Fibroblast of skin of right quadriceps (primary cell): Measurements from ENCODE around the gene AFG1L.
A peak's percentile ranks its signal among the peaks of the same experiment; 100 is the strongest.
"Not testable (repeated sequence)": the region's sequence is repeated elsewhere in the genome, so short reads cannot be mapped to it uniquely, and the experiment has no call there.

Experiments used
- DNase-seq: peaks from one replicate; pipeline ENCODE4 v3.0.0-alpha.2; 2013

Gene AFG1L

DNA sequence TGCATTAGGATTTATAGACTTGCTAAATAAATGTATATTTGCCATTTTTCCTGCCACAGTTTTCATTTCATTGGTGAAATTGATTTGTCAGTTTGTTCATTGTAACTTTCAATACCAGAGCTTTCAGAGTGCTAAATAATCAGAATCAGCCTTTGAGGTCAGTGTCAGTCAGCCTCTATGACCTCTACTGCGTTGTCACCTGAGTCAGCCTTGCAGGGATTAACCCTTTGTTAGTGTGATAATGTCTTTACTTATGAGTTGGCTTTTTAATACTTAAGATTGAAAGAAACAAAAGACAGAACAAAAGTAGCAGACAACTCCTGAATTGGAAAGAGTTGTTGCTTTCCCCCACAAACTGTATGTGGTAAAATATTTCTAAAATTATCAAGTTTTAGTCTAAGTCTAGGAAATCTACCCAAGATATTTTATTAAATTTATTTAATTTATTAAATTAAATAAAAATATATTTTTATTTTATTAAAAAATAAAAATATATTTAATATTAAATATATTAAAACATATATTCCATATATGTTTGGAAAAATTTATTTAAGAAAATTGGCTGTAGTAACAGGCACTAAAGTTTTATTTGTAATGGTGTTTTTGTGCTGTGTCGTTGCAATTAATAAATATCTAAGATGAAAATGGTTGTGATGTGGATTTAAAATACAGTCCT is 125.2 kb downstream of the AFG1L start:
- DNase-seq, result no peak

DNA sequence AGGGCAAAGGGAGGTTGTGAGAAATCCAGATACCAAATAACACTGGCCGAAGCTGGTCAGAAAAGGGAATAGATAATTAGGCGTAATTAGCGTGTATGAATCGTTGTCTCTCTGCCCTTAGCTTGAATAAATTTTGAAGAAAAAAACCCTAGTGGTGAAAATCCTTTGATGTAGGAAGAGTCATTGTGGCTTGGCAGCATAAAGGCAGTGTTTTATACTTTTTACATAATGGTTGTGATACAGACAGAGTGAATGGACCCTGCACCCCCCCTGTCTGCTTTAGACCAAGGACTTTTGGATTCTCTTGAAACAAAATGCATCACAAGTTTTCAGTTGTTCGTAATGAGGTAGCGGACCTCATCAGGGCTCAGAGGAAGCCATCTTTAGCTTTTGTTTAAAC is 126.5 kb downstream of the AFG1L start:
- no peak for DNase-seq

DNA sequence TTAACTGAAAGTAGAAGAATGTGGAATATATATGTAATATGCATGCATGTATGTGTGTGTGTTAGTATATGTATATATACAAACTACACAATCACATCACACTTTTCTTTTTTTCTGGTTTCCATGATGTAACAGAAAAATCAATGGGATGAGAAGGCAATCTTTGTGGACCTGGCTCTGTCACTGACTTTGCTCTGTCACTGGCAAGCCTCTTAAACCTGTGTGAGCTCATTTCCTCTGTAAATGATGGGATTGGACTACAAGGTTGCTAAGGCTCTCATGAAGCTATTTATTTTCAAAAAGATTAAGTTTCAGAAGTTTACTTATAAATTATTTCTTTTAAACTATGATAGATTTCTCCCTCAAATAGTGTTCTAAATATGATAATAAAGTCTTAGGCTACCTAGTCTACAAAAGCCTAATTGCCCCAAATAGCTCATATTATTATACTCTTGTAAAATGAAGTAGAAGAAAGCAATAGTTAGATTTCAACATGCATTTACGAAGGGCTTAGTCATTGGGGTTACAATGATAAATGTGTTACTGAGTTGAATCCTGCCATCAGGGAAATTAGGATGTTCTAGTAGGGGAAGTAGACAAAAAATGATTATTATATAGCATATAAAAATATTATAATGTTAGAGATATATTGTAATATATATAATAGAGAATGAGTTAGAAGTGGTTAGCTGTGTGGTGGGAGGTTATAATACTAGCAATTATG is 129.3 kb downstream of the AFG1L start:
- DNase-seq, result no peak

DNA sequence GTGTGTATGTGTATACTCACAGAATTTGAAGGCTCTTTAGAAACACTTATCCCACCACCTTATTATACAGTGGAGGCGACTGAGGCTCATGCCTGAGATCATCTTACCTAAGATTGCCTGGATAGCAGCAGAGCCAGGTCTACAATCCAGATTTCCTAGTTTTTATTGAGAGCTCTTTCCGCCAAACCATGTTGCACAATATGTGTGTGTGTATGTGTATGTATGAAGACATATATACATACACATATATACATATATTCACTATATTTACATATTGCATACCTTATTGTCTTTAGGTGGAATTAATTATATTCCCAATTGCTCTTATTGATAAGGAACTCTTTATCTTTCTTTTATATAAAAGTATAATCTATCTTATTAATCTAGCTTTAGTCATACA is 130.6 kb downstream of the AFG1L start:
- no peak for DNase-seq

DNA sequence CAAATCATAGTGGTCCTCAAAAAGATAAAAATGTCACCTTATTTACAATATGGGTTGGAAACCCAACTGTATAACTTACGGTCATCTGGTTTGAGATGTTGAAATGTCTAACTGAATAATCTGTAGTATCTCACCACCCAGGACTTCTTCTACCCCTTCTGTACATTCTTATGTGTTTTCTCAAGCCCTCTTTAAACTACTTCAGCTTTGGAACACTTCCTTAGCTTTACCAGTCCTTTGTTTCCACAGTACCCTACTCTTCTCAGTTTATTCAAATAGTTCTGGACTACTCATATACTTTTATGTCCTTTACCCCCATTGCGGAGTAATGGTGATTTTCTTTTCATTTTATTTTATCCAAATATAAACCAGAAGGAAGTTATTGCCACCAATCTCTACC is 137.3 kb downstream of the AFG1L start:
- no peak for DNase-seq

DNA sequence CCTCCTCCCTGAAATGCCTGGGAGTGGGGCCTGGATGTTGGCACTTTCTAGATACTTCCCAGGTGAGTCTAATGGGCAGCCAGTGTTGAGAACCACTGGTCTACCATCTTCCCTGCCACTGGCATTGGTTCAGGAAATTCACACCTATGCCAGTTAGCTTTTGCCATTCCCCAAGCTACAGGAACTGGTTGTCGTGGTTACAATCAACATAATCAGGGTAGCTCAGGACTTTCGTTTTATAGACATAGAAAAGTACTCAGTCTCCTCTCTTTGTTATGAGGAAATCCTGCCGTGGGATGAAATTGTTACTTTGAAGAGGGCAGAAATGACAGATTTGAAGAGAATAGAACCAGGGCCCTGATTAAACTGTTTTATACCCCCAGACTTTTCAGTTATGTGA is 137.9 kb downstream of the AFG1L start:
- no peak for DNase-seq

DNA sequence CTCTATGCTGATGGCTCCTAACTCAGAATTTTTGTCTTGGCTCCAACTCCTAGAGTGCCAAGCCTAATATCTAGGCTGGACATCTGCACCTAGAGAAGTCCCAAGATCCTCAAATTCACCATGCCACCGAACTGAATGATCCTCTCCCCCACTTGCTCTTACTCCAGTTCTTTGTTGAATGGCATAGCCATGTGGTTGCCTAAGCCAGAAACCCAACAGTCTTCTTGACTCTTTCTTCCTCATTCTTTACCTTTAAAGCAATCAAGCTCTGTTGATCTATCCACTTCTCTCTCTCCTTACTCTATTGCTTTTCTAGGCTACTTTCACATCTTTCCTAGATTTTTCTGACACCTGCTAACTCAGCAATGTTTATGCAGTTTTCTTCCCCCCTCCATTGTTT is 139.4 kb downstream of the AFG1L start:
- DNase-seq, result no peak

DNA sequence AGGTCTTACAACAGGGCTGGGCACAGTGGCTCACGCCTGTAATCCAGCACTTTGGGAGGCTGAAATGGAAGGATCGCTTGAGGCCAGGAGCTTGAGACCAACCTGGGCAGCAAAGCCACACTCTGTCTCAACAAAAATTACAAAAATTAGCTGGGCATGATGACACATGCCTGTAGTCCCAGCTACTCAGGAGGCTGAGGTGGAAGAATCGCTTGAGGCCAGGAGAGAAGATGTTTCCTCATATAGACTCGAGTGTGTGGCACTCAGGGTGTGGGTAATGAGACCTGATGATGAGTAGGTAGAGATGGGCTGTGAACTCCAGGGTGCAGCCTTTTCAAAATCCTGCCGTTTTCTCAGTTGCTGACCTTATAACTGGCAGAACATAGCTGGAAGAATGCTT is 140.5 kb downstream of the AFG1L start:
- no peak for DNase-seq

DNA sequence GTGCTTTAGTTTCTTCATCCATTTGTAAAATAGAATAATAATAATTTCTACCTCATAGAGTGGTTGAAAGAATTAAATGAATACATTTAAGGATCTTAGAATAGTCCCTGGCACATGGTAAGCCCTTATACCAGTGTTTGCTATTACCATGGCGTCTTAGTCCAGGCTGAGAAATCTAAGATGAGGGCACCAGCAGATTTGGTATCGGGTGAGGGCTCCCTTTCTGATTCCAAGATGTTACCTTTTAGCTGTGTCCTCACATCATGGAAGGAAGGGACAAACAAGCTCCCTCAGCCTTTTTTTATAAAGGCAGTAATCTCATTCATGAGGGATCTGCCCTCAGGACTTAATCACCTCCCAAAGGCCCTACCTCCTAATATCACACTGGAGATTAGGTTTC is 141.9 kb downstream of the AFG1L start:
- no peak for DNase-seq

DNA sequence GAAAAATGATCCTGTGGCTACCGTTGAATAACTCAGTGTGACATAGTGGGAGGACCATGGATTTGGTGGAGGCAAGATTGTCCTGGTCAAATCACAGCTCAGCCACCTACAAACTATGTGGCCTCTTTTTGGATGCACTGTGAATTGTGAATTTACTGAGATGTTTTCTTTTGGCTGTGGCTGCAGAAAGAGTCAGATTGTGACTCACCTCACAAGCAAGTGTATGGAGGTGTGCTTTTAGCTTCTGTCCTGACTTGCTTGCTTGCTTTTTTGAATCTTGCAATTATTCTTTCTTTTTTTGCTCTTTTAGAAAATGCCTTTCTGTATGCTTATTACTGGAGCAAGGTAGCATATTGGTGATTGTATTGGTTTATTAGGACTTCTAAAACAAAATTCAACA is 143.0 kb downstream of the AFG1L start:
- no peak for DNase-seq

DNA sequence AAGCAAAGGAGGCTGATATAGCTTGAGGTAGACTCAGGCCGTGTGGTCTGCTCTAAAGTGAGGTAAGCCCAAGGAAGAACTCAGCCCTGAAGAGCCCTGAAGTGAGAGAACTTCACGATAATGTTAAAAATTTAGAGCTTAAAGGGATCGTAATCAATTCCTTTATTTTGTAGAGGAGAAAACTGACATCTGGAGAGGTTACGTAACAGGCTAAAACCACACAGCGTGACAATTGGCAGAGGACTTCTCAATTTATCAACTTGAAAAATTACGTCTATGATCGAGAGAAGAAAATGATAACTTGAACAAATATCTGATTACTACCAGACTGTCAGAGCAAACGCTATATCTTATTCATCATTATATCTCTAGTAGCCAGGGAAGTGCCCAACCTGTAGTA is 144.1 kb downstream of the AFG1L start:
- peak; percentile 15 for DNase-seq

DNA sequence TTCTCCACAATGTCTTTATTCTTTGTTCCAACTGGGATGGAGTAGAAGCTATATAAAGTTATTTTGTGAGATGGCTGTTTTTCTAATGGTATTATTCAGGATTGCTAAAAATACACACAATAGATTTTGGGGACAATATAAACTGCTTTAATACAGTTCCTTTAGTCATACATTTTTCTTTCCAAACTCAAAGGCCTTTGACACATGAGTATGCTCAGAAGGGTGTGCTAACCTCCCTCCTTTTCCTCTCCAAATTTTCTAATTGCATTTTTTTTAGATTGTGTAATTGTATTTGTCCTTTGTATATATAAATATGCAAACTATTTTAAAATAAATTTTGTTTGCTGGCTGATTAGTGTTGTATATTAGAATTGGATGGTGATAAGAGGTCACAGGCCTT is 146.3 kb downstream of the AFG1L start:
- no peak for DNase-seq

DNA sequence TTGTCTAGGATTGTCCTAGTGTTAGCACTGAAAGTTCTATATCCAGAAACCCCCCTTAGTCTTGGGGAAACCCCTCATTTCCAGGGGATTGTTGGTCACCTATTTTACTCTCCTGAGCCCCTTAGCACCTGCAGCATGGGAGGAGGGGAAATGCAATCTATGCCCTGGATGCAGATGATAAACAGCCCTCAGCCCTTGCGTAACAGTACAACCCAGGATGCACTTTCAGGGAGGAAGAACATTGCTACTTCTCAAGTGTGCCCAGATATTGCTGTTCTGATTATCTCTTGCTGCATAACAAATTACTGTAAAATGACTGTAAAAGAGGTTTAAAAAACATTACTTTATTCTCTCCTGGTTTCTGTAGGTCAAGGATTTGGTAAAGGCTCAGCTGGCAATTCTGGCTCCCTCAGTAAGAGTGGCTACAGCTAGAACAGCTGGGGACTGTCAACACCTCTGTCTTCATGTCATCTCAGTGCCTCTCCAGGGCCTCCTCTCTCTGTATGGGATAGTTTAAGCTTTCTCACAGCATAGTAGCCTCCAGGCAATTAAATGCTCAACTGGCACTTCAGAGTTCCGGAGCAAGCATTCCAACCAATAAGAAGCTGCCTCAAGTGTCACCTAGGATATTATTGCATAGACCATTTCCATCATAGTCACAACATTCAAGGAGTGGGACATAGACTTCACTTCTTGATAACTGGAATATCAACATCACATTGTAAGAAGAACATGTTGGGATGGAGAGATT is 148.1 kb downstream of the AFG1L start:
- DNase-seq, result no peak

DNA sequence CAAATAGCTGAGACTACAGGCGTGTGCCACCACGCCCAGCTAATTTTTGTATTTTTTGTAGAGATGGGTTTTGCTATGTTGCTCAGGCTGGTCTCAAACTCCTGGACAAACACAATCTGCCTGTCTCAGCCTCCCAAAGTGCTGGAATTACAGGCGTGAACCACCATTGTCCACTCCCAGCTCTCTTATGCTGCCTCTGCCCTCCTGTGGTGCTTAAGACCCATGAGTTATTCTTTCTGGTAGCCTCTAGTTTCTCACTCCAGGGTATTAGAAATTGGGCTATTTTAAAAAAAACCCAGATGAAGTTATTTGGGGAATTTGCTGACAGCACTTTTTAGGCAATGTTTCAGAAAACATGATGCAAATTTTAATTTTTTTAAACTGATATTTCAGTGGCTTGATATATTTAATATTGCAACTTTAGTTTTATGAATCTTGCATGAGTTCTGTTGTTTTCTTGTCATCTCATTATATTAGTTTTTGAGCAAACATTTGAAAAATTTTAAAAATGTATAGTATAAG is 151.8 kb downstream of the AFG1L start:
- DNase-seq, result no peak

DNA sequence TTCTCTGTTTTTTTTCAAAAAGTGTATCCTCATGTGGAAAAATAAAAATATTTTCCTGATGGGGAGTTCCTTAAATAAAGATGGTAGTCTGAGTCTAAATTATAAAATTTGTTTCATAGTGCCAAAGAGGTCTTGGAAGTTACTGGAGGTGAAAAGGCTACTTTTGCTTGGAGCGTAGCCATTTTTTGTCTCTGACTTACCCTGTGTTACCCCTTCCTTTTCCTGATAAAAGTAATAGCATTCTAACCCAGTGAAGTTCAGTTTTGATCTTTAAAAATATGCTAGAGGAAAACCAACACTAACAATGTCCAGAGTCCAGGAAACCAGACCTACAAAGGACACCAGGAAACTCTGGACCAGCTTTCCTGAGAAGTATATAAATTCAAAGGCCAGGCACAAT is 153.6 kb downstream of the AFG1L start:
- DNase-seq, result no peak

DNA sequence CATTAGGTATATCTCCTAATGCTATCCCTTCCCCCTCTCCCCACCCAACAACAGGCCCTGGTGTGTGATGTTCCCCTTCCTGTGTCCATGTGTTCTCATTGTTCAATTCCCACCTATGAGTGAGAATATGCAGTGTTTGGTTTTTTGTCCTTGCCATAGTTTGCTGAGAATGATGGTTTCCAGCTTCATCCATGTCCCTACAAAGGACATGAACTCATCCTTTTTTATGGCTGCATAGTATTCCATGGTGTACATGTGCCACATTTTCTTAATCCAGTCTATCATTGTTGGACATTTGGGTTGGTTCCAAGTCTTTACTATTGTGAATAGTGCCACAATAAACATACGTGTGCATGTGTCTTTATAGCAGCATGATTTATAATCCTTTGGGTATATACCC is 154.9 kb downstream of the AFG1L start:
- DNase-seq, result not testable (repeated sequence)

DNA sequence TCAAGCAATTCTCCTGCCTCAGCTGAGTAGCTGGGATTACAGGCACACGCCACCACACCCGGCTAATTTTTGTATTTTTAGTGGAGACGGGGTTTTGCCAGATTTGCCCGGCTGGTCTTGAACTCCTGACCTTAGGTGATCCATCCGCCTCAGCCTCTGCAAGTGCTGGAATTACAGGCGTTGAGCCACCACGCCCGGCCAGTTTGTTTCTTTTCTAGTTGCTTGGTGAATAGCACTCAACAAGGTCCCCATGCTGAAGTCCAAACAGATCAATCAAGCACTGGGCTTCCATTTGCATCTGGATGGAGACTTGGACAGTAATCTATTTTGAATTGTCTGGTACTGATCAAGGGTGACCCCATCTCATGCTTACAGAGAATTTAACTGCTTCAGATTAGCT is 157.0 kb downstream of the AFG1L start:
- DNase-seq, result no peak

DNA sequence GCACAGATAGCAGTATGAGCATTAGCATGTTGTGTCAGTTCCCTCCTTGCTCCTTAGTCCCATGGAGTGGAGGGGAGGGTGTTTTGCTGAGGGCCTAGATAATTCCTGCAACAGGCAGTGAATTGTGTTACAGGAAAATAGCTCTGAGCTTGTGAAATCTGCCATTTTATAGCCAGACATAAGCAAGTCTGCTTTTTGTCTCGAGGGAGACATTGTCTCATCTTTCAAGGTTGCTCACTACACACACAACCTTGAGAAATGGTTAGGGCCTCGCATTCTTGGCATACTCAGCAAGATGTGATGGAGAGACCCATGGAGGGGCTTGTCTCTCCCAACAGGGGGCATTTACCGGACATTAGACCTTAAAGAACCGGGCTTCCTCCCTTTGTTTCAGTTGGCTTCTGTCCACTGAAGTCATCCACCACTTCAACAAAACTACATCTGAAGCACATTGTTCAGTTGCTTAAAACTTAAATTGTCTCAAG is 157.9 kb downstream of the AFG1L start:
- peak; percentile 82 for DNase-seq

DNA sequence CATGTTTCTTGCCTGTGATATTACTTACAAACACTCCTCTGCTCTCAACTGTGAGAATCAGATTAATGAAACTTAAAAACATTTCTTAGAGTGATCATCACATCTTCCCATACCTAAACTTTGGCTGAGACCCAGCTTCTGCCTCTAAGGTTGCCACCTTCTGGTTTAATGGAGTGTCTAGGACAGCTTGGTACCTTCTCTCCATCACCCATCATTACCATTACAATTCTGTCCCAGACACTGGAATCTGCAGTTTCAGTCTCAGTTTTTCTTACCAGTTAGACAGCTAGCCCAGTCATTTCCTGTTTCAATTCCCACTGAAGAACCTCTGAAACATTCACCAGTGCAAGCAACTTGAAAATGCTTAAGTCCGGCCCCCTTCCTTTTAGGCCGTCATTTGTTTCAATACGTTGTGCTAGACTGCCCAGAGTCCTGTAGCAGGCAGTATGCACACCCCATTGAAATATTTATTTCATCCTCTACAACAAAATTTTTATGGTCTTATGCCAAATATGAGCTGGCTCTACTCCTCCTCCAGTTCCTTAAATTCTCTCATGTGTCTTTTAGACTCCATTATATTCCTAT is 158.8 kb downstream of the AFG1L start:
- DNase-seq, result peak; percentile 72

DNA sequence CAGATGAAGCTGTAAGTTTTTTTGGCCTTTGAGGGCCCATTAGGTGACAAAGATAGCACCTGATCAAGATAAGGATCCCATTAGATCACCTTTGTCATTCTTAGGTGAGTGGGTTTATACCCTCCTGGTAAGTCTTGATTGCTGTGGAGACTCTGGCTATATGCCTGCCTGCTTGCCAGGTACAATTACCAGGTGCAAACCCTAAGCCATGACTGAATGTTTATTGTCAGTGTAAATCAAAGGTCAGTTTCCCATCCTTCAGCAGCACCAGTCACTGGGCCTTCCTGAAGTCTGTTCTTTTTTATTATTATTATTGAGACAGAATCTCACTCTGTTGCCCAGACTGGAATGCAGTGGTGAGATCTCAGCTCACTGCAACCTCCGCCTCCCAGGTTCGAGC is 159.5 kb downstream of the AFG1L start:
- no peak for DNase-seq

DNA sequence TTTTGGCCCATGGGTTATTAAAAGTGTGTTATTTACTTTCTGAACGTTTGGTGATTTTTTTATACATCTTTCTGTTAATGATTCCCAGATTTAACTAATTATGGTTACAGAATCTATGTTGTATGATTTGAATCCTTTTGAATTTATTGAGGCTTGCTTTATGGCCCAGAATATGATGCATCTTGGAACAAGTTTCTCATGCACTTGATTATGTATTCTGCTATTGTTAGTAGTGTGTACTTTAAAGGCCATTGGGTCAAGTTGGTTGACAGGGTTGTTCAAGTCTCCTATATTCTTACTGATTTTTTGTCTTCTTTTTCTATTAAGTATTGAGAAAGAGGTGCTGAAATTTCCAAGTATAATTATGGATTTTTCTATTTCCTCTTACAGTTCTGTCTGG is 160.8 kb downstream of the AFG1L start:
- DNase-seq, result no peak

DNA sequence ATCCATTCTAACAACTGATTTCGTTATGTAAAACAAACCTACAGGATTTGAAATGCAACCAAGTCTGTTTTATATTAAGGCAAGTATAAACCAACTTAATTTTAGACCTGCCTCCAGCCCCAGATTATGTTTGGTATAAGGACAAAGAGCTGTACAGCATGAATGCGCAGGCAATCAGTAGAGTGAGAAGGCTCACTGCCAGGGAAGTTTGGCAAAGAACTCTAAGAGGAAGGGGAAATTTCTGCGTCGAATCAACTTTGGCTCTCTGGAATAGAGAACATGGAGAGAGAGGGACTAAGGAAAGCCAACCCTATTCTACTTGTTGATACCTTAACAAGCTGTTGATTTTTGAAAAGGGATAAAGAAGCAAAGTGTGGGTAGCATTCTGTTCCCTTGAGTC is 168.9 kb downstream of the AFG1L start:
- no peak for DNase-seq

DNA sequence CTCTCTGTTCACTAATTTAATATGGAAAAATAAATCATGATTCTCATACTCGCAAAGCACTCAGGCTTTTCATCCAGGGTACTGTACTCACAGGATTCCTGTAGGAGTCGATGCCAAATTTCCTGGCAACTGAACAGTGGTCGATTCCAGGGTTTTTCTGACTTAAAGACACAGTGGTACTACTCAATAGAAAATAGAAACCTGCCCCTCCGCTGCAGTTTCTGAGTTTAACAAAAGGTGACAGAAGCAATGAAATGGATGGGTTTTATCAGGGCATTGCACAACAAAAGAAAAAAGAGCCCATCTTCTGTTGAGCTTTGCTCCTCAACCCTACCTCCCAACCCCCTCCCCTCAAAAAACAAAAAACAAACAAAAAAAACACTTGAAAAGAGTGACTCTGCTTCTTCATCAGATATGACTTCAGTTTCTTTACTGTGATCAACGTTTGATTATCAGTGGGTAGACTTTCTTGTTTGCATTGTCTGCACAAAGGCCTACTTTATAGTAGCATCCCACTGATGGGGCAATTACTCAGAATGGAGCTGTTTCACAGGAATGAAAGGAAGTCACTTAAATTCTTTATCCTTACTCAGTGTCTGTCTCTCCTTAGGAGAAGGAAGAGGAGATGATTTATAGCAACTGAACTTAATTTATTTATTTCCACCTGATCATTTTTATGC is 169.7 kb downstream of the AFG1L start:
- DNase-seq, result peak; percentile 16
